B cell (primary cell): ENCODE measurements around the gene RGS14. TPM values are rescaled to one million over a fixed set of nuclear protein-coding genes. Genes with fewer than 3 reads are reported as not detected.
A peak's percentile ranks its signal among the peaks of the same experiment; 100 is the strongest.

Source experiments
- ATAC-seq: fragments of 200-7000 bp; cut with Tn5 transposase; one replicate; pipeline ENCODE4 v1.10.0; 2021; ENCODE audit warnings: low read depth, mild to moderate bottlenecking, moderate number of reproducible peaks, moderate library complexity
- CTCF ChIA-PET: fragments of 350-600 bp; sonication (Branson Sonifier 250); formaldehyde crosslinking; loops from one replicate; lab custom pipeline; 2021; ENCODE audit warnings: antibody characterized with exemption, inconsistent platforms; lab: Charles Lee
- POLR2A ChIA-PET: fragments of 350-600 bp; sonication (Branson Sonifier 250); formaldehyde crosslinking; loops from one replicate; lab custom pipeline; 2021; ENCODE audit warnings: antibody characterized with exemption; lab: Charles Lee
- DNase-seq: peaks from one replicate; pipeline ENCODE4 v3.0.0; 2013
- H2AFZ ChIP-seq: 2 replicates; pipeline ENCODE4 v1.6.1; 2012; ENCODE audit warnings: mild to moderate bottlenecking, low read depth, low read length; ENCODE audit not compliant: insufficient read depth, poor library complexity, severe bottlenecking
- H3K27ac ChIP-seq, 2 donors: 1 replicate in 1 of 2; 2 replicates in 1 of 2; pipeline ENCODE4 v1.5.1; 2012 to 2013; ENCODE audit warnings: low read length in 2 of 2, mild to moderate bottlenecking in 2 of 2, moderate library complexity in 1 of 2
- H3K27me3 ChIP-seq, 4 experiments: fragments of 200-600 bp in 1 of 4; sonication (generic) in 1 of 4; replicated peaks in 1 of 4; 1 replicate in 2 of 4; 2 replicates in 2 of 4; pipeline versions ENCODE4 v1.6.1 to v1.7.0; 2013 to 2016; ENCODE audit warnings: low read length in 3 of 4, mild to moderate bottlenecking in 2 of 4, mixed read lengths in 1 of 4, moderate library complexity in 1 of 4; ENCODE audit not compliant: insufficient read depth in 4 of 4, control insufficient read depth in 3 of 4; ENCODE audit errors: control extremely low read depth in 1 of 4
- H3K36me3 ChIP-seq, 2 experiments: replicated peaks in 1 of 2; 1 replicate in 1 of 2; 2 replicates in 1 of 2; pipeline versions ENCODE4 v1.6.1 to v1.7.1; 2013; ENCODE audit warnings: low read length in 1 of 2; ENCODE audit not compliant: insufficient read depth in 2 of 2, control insufficient read depth in 1 of 2; ENCODE audit errors: control extremely low read depth in 1 of 2, extremely low read depth in 1 of 2
- H3K4me1 ChIP-seq, 2 donors: fragments of 200-600 bp in 1 of 2; sonication (generic) in 1 of 2; 1 replicate in 1 of 2; 2 replicates in 1 of 2; pipeline versions ENCODE4 v1.5.1 to v1.6.1; 2013 to 2017; ENCODE audit warnings: low read length in 2 of 2; ENCODE audit not compliant: control insufficient read depth in 2 of 2, insufficient read depth in 2 of 2
- H3K4me2 ChIP-seq: replicated peaks from 2 replicates; pipeline ENCODE3; 2012; ENCODE audit warnings: mild to moderate bottlenecking, low read depth, low read length; ENCODE audit not compliant: poor library complexity, severe bottlenecking
- H3K4me3 ChIP-seq, 5 experiments: fragments of 200-600 bp in 1 of 5; sonication (generic) in 1 of 5; 1 replicate in 3 of 5; 2 replicates in 2 of 5; pipeline versions ENCODE4 v1.5.1 to v1.7.0; 2011 to 2016; ENCODE audit warnings: low read length in 4 of 5, mild to moderate bottlenecking in 4 of 5, low read depth in 2 of 5, control low read depth in 1 of 5, moderate library complexity in 1 of 5; ENCODE audit not compliant: insufficient read depth in 1 of 5; ENCODE audit errors: control extremely low read depth in 1 of 5, extremely low read depth in 1 of 5
- H3K79me2 ChIP-seq: fragments of 200-600 bp; sonication (generic); one replicate; pipeline ENCODE4 v1.6.0; 2016; ENCODE audit warnings: low read length; ENCODE audit not compliant: control insufficient read depth, insufficient read depth
- H3K9ac ChIP-seq: fragments of 200-600 bp; sonication (generic); 2 replicates; pipeline ENCODE4 v1.6.1; 2017; ENCODE audit warnings: mild to moderate bottlenecking, low read length, moderate library complexity
- H3K9me3 ChIP-seq, 3 donors: one replicate each; pipeline versions ENCODE4 v1.6.1 to v1.7.1; 2013; ENCODE audit warnings: low read length in 2 of 3; ENCODE audit not compliant: control insufficient read depth in 2 of 3, insufficient read depth in 1 of 3; ENCODE audit errors: control extremely low read depth in 1 of 3
- H4K20me1 ChIP-seq: 2 replicates; pipeline ENCODE4 v1.6.0; 2012; ENCODE audit warnings: mild to moderate bottlenecking, low read length; ENCODE audit not compliant: insufficient read depth, control insufficient read depth, poor library complexity, severe bottlenecking
- H3K27ac Mint-ChIP-seq: one replicate; pipeline ENCODE4 v1.8.0; 2021; ENCODE audit warnings: mixed read lengths
- H3K27me3 Mint-ChIP-seq: one replicate; pipeline ENCODE4 v1.8.0; 2021; ENCODE audit warnings: mixed read lengths
- H3K4me1 Mint-ChIP-seq: one replicate; pipeline ENCODE4 v1.8.0; 2021; ENCODE audit warnings: mixed read lengths
- H3K4me3 Mint-ChIP-seq: one replicate; pipeline ENCODE4 v1.8.0; 2021; ENCODE audit warnings: mixed read lengths
- H3K9me3 Mint-ChIP-seq: one replicate; pipeline ENCODE4 v1.8.0; 2022; ENCODE audit warnings: mixed read lengths; ENCODE audit not compliant: insufficient read depth
- EZH2 ChIP-seq: IDR thresholded peaks from 2 replicates; pipeline ENCODE4 v1.6.1; 2012; ENCODE audit warnings: borderline replicate concordance, low read depth, mild to moderate bottlenecking, moderate library complexity, low read length; ENCODE audit not compliant: insufficient read depth, poor library complexity, severe bottlenecking
- WGBS: methylation state at CpG from one replicate; pipeline ENCODE4 v1.1.5; 2013; ENCODE audit warnings: missing lambda C conversion rate; ENCODE audit not compliant: insufficient coverage; 5-methylcytosine and 5-hydroxymethylcytosine counted together
- intact Hi-C: fragments of 100-400 bp; cut with micrococcal nuclease; formaldehyde crosslinking; loops from one replicate; pipeline ENCODE4 v1.10.0; 2022
- polyA plus RNA-seq: library from polyadenylated mRNA; depleted of rRNA; stranded (reverse); fragments of >200 nt; gene quantifications from 2 replicates; pipeline ENCODE4 v1.2.3, GENCODE V29; 2012
- total RNA-seq, 2 donors: library from RNA; stranded (reverse); fragments of 120-200 nt in 1 of 2; gene quantifications; 1 replicate in 1 of 2; 2 replicates in 1 of 2; pipeline versions ENCODE4 v1.2.3 to v1.2.4, GENCODE V29; 2013 to 2022
- TF ChIP-seq, protein P1 (sequence below): fragments of 200-600 bp; IDR thresholded peaks from one replicate; pipeline ENCODE4 v1.8.0; 2022; ENCODE audit warnings: antibody characterized with exemption, mild to moderate bottlenecking

The RGS14 gene
- total and polyA plus RNA-seq, 2 donors (not counting 1 experiment from before 2014, with no cell fraction given): 85.8 to 184 TPM

DNA sequence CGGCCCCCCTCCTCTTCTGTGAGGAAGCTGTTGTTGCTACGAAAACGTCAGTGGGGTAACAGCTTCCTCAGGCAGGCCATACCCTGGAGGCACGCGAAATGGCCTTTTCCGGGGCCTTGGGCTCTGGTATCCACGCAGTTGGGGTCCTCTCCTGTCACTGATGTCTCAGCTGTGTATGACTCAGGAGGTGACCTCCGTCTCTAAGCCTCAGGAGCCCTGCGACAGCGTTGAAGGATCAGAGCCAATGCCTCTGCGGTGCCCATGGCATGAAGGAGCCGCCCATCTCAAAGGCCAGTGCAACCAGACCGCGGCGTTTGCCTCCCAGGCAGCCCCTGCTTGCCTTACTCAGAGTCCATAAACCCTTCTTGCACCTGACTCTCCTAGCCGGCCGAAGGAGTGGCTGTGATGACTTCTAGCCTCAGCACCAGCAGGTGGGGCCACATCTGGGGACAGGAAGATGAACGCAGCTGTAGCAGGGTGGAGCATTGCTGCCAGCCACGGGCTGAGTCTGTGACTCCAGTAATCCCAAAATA, 45.0 kb upstream of the RGS14 start:
- no peak for TF ChIP-seq EZH2
- TF ChIP-seq, protein P1, sequence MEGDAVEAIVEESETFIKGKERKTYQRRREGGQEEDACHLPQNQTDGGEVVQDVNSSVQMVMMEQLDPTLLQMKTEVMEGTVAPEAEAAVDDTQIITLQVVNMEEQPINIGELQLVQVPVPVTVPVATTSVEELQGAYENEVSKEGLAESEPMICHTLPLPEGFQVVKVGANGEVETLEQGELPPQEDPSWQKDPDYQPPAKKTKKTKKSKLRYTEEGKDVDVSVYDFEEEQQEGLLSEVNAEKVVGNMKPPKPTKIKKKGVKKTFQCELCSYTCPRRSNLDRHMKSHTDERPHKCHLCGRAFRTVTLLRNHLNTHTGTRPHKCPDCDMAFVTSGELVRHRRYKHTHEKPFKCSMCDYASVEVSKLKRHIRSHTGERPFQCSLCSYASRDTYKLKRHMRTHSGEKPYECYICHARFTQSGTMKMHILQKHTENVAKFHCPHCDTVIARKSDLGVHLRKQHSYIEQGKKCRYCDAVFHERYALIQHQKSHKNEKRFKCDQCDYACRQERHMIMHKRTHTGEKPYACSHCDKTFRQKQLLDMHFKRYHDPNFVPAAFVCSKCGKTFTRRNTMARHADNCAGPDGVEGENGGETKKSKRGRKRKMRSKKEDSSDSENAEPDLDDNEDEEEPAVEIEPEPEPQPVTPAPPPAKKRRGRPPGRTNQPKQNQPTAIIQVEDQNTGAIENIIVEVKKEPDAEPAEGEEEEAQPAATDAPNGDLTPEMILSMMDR: no peak
- peaks cover 37 to 51% of the 10 kb centered on the region in 2 donors for H3K4me1 ChIP-seq
- Mint-ChIP-seq H3K4me3 (peak overlapping the region; percentile 90), H3K9me3 (no peaks in the 10 kb centered on the region), H3K27ac (peak overlapping the region; percentile 65), H3K4me1 (peaks cover 40% of the 10 kb centered on the region), H3K27me3 (no peaks in the 10 kb centered on the region)
- H3K79me2 ChIP-seq: peaks cover 33% of the 10 kb centered on the region
- POLR2A ChIA-PET: interaction anchor here (0.9 to 1.4 kb wide), 2 partner anchors 11 to 20 kb away, joined by 3 read pairs; no protein-coding TSS in a partner anchor
- no peak for ATAC-seq
- H3K4me3 ChIP-seq: peak overlapping the region in 4 of 5 experiments; percentile 56 to 80 (median 67)
- H3K4me2 ChIP-seq: peak overlapping the region; percentile 99
- H3K27ac ChIP-seq: no peak overlapping the region
- 3% methylated on average over 19 of the region's 19 CpGs for WGBS
- peak overlapping the region; percentile 72 for H3K9ac ChIP-seq
- CTCF ChIA-PET: interaction anchor here (0.6 to 1.8 kb wide), 5 partner anchors 9 to 200 kb away, joined by 3 to 5 read pairs (median 4); partner anchors contain the start of genes LMAN2, PRELID1 and RAB24
- peaks cover 56% of the 10 kb centered on the region for H4K20me1 ChIP-seq
- no peaks in the 10 kb centered on the region for H3K36me3 ChIP-seq
- H2AFZ ChIP-seq: peak overlapping the region; percentile 68
- peak; percentile 57 for DNase-seq
- intact Hi-C loops: loop anchor here (1.0 to 10.0 kb wide), 4 partner anchors 12 to 802 kb away; partner anchors contain the start of genes GRK6 and N4BP3
- peaks cover 0 to 2% (median 0%) of the 10 kb centered on the region in 3 donors for H3K9me3 ChIP-seq
- H3K27me3 ChIP-seq: no peaks in the 10 kb centered on the region
